ENCODE results near the gene LRIG2. TPM values are rescaled to one million over a fixed set of nuclear protein-coding genes. Genes with fewer than 3 reads are reported as not detected.
"Not testable (repeated sequence)": the region's sequence is repeated elsewhere in the genome, so short reads cannot be mapped to it uniquely, and the experiment has no call there.

The LRIG2 gene
- total RNA-seq, 4 donors from 2014 or later, result 9.4 to 43.7 (median 27.2) TPM

DNA sequence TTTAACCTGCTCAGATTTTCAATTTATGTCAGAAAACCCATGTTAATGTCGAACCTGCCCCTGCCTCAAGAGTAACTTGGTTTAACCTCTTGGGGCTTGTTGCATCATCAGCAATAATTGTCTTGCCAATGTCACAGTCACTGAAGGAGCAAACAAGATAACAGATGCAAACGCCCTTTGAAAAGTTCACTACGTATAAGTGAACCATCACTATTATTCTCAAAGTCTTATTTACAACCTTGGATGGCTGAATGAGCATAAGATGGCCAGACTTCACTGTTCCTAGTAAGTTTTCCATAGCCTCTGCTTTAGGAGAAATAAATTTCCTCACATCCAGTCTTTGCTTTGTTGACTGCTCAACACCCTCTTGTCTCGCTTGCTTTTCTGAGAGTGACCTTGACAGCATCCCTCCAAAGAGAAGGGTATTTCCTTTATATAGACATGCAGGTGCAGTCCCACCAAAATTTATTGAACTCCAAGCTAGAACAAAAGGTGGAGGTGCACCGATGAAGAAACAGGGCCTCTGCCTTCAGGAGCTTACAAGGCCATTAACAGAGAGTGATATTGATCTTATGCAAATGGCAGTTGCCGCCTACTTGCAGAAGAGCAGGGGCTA lies 749 bp upstream of the LRIG2 start:
- no peak for TF ChIP-seq POLR2A (IDR thresholded peaks at IDR 0.05)
- TF ChIP-seq, protein P1, sequence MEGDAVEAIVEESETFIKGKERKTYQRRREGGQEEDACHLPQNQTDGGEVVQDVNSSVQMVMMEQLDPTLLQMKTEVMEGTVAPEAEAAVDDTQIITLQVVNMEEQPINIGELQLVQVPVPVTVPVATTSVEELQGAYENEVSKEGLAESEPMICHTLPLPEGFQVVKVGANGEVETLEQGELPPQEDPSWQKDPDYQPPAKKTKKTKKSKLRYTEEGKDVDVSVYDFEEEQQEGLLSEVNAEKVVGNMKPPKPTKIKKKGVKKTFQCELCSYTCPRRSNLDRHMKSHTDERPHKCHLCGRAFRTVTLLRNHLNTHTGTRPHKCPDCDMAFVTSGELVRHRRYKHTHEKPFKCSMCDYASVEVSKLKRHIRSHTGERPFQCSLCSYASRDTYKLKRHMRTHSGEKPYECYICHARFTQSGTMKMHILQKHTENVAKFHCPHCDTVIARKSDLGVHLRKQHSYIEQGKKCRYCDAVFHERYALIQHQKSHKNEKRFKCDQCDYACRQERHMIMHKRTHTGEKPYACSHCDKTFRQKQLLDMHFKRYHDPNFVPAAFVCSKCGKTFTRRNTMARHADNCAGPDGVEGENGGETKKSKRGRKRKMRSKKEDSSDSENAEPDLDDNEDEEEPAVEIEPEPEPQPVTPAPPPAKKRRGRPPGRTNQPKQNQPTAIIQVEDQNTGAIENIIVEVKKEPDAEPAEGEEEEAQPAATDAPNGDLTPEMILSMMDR (IDR thresholded peaks at IDR 0.05), result no peak
- no peak for TF ChIP-seq EP300 (IDR thresholded peaks at IDR 0.05; ENCODE audit: low read depth)
- no peak for TF ChIP-seq POLR2AphosphoS5 (IDR thresholded peaks at IDR 0.05)
- Histone ChIP-seq H3K4me3 (peak overlapping the region in 3 of 4 donors; percentile 72 to 82 (median 73)), H3K4me1 (peaks cover 0 to 32% (median 22%) of the 10 kb centered on the region in 4 donors), H3K36me3 (peaks cover 0 to 5% (median 0%) of the 10 kb centered on the region in 4 donors), H3K9me3 (no peaks in the 10 kb centered on the region), H3K27ac (peak overlapping the region; percentile 93 to 97 (median 96)), H3K27me3 (no peaks in the 10 kb centered on the region)
- 45 to 46% methylated on average over 2 to 6 of the region's 6 CpGs for WGBS, 2 donors (ENCODE audit: low coverage in 1 of 2)
- no peak for DNase-seq
- in situ Hi-C loops (cut with MboI; ENCODE audit: low pct_ligation_motif_present in 1 of 4, low pct_unique_long_range_greater_than_20kb in 1 of 4, low sequenced_read_pairs in 3 of 4) (loop anchor here in 2 of 4 donors (10.0 to 25.0 kb wide), 2 partner anchors 347 to 360 kb away; partner anchors contain the start of genes PPM1J (in 1 of the 2) and RHOC (in 1 of the 2)), intact Hi-C loops (cut with DNase I; ENCODE audit: low total_unique reads) (loop anchor here (10.0 kb wide), 1 partner anchor 357 kb away; the partner anchor contains the start of gene PPM1J)

DNA sequence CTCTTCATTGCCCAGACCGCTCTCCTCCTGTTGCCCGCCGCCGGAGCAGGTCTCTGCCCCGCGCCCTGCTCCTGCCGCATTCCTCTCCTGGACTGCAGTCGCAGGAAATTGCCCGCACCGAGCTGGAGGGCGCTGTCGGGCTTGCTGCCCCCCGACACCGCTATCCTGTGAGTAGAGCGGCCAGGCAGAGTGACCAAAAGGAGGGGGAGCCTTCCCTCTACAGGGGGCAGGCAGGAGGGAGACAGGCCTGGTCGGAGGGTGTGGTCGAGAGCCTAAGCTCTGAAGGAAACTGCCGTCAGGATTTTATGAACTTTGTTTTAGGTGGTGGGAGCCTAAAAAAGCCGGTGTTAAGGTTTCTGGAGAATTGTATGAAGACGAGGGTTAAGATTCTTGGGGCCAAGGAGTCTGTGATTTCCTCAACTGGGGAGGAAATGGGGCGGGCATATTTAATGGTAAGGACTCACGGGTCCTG lies 517 bp downstream of the LRIG2 start:
- Histone ChIP-seq H3K27me3 (no peaks in the 10 kb centered on the region), H3K4me3 (peak overlapping the region; percentile 72 to 82 (median 77)), H3K36me3 (peaks cover 0 to 13% (median 0%) of the 10 kb centered on the region in 4 donors), H3K9me3 (no peaks in the 10 kb centered on the region), H3K4me1 (peaks cover 0 to 32% (median 22%) of the 10 kb centered on the region in 4 donors), H3K27ac (peak overlapping the region; percentile 93 to 97 (median 96))
- WGBS, 2 donors (ENCODE audit: low coverage in 1 of 2), result 0 to 2% methylated on average over 2 to 22 of the region's 22 CpGs
- in situ Hi-C loops (cut with MboI; ENCODE audit: low pct_ligation_motif_present in 1 of 4, low pct_unique_long_range_greater_than_20kb in 1 of 4, low sequenced_read_pairs in 3 of 4) (loop anchor here in 2 of 4 donors (10.0 to 25.0 kb wide), 2 partner anchors 349 to 361 kb away; partner anchors contain the start of genes PPM1J (in 1 of the 2) and RHOC (in 1 of the 2)), intact Hi-C loops (cut with DNase I; ENCODE audit: low total_unique reads) (loop anchor here (10.0 kb wide), 1 partner anchor 359 kb away; the partner anchor contains the start of gene PPM1J)
- TF ChIP-seq POLR2A (IDR thresholded peaks at IDR 0.05), result no peak
- TF ChIP-seq, protein P1 (IDR thresholded peaks at IDR 0.05), result peak in 2 of 5 experiments; percentile 15 to 47
- peak; percentile 66 for DNase-seq

DNA sequence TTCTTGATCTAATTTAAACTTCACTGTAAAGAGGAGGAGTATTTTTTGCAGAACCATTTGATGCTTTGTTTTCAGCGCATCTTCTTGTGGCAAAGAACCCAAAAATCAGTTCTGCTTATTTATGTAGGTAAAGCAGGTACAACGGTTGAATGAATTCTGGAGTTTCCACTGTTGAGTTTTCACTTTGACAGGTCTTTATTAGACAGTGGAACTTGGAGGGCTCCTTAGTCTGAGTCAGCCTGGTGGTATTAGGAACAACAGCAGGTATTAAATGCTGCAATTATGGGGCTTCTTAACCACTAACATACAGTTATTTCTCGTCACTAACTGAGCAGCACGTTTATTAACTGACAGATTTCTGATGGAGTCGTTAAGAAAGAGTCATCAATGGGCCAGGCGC lies 1.2 kb downstream of the LRIG2 start:
- no peak for TF ChIP-seq POLR2A (IDR thresholded peaks at IDR 0.05)
- TF ChIP-seq, protein P1 (IDR thresholded peaks at IDR 0.05), result no peak
- no peak for TF ChIP-seq POLR2AphosphoS5 (IDR thresholded peaks at IDR 0.05)
- no peak for TF ChIP-seq EP300 (IDR thresholded peaks at IDR 0.05; ENCODE audit: low read depth)
- H3K9me3 ChIP-seq, result no peaks in the 10 kb centered on the region
- H3K36me3 ChIP-seq, result peaks cover 0 to 13% (median 0%) of the 10 kb centered on the region in 4 donors
- intact Hi-C loops (cut with DNase I; ENCODE audit: low total_unique reads), result loop anchor here (10.0 kb wide), 1 partner anchor 359 kb away; the partner anchor contains the start of gene PPM1J
- in situ Hi-C loops (cut with MboI; ENCODE audit: low pct_ligation_motif_present in 1 of 4, low pct_unique_long_range_greater_than_20kb in 1 of 4, low sequenced_read_pairs in 3 of 4), result loop anchor here in 2 of 4 donors (10.0 to 25.0 kb wide), 2 partner anchors 349 to 362 kb away; partner anchors contain the start of genes PPM1J (in 1 of the 2) and RHOC (in 1 of the 2)
- no peak for DNase-seq
- H3K27me3 ChIP-seq, result no peaks in the 10 kb centered on the region
- H3K4me1 ChIP-seq, result peaks cover 0 to 32% (median 22%) of the 10 kb centered on the region in 4 donors
- H3K4me3 ChIP-seq, result peak overlapping the region in 3 of 4 donors; percentile 72 to 82 (median 73)
- WGBS, 2 donors (ENCODE audit: low coverage in 1 of 2), result 33 to 59% methylated on average over 2 to 6 of the region's 6 CpGs
- peak overlapping the region in 3 of 4 donors; percentile 93 to 97 (median 97) for H3K27ac ChIP-seq

DNA sequence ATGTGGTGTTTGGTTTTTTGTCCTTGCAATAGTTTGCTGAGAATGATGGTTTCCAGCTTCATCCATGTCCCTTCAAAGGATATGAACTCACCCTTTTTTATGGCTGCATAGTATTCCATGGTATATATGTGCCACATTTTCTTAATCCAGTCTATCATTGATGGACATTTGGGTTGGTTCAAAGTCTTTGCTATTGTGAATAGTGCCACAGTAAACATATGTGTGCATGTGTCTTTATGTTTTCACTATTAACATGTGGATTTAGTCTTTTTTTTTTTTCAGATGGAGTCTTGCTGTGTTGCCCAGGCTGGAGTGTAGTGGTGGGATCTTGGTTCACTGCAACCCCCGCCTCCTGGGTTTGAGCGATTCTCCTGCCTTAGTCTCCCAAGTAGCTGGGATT lies 5.0 kb downstream of the LRIG2 start:
- in situ Hi-C loops (cut with MboI; ENCODE audit: low pct_ligation_motif_present in 1 of 4, low pct_unique_long_range_greater_than_20kb in 1 of 4, low sequenced_read_pairs in 3 of 4) (loop anchor here in 1 of 4 donors (10.0 kb wide), 1 partner anchor 353 kb away; no protein-coding TSS in a partner anchor), intact Hi-C loops (cut with DNase I; ENCODE audit: low total_unique reads) (loop anchor here (10.0 kb wide), 1 partner anchor 363 kb away; the partner anchor contains the start of gene PPM1J)
- not testable (repeated sequence) for H3K4me3 ChIP-seq, H3K9me3 ChIP-seq, H3K27me3 ChIP-seq, H3K27ac ChIP-seq, DNase-seq
- Histone ChIP-seq H3K4me1 (peaks cover 0 to 22% (median 13%) of the 10 kb centered on the region in 4 donors), H3K36me3 (peaks cover 0 to 13% (median 4%) of the 10 kb centered on the region in 4 donors)
- WGBS, 2 donors (ENCODE audit: low coverage in 1 of 2), result 90 to 97% methylated on average over 2 of the region's 2 CpGs

All from transverse colon (tissue), 4 donors.